ENCODE data around the gene PRR36.
"Not testable (repeated sequence)": the region's sequence is repeated elsewhere in the genome, so short reads cannot be mapped to it uniquely, and the experiment has no call there.

The PRR36 gene

GRCh38 chr19:7895565-7895964 lies 21.4 kb upstream of the PRR36 start:
- DNase-seq (ENCODE audit: low read depth): no peak
- TF ChIP-seq CTCF (IDR thresholded peaks at IDR 0.05; ENCODE audit: insufficient read depth, low read depth, low read length, missing control alignments): no peak
- H3K4me3 ChIP-seq (ENCODE audit: low read depth, low read length): no peak overlapping the region

GRCh38 chr19:7894612-7895309 lies 20.6 kb upstream of the PRR36 start:
- DNase-seq (ENCODE audit: low read depth): no peak
- TF ChIP-seq CTCF (IDR thresholded peaks at IDR 0.05; ENCODE audit: insufficient read depth, low read depth, low read length, missing control alignments): no peak
- H3K4me3 ChIP-seq (ENCODE audit: low read depth, low read length): no peak overlapping the region

- not testable (repeated sequence) for DNase-seq (ENCODE audit: low read depth); H3K4me3 ChIP-seq (ENCODE audit: low read depth, low read length)
Measured at GRCh38 chr19:7893362-7894101, 19.3 kb upstream of the PRR36 start.

- no peak for DNase-seq (ENCODE audit: low read depth)
- no peak overlapping the region for H3K4me3 ChIP-seq (ENCODE audit: low read depth, low read length)
- no peak for TF ChIP-seq CTCF (IDR thresholded peaks at IDR 0.05; ENCODE audit: insufficient read depth, low read depth, low read length, missing control alignments)
Measured at GRCh38 chr19:7888826-7889217, 14.6 kb upstream of the PRR36 start.

- no peak for DNase-seq (ENCODE audit: low read depth)
- H3K4me3 ChIP-seq (ENCODE audit: low read depth, low read length): no peak within 1 kb of the TSS
- TF ChIP-seq CTCF (IDR thresholded peaks at IDR 0.05; ENCODE audit: insufficient read depth, low read depth, low read length, missing control alignments): no peak
Measured at GRCh38 chr19:7888145-7888825, 14.1 kb upstream of the PRR36 start, which contains the start of gene LRRC8E. Gene LRRC8E (plus strand): TSS chr19:7888510. CDS start chr19:7895604, 7,094 bp downstream.

- DNase-seq (ENCODE audit: low read depth): no peak
- TF ChIP-seq CTCF (IDR thresholded peaks at IDR 0.05; ENCODE audit: insufficient read depth, low read depth, low read length, missing control alignments): no peak
- H3K4me3 ChIP-seq (ENCODE audit: low read depth, low read length): no peak overlapping the region
Measured at GRCh38 chr19:7887408-7888144, 13.4 kb upstream of the PRR36 start.

- no peak overlapping the region for H3K4me3 ChIP-seq (ENCODE audit: low read depth, low read length)
- DNase-seq (ENCODE audit: low read depth): no peak
- TF ChIP-seq CTCF (IDR thresholded peaks at IDR 0.05; ENCODE audit: insufficient read depth, low read depth, low read length, missing control alignments): no peak
Measured at GRCh38 chr19:7885818-7886217, 11.6 kb upstream of the PRR36 start.

Measured in GM12865 (cell line).